WI38 (cell line): ENCODE results near the gene CBX1.

Experiments
- H3K4me3 ChIP-seq: 2 replicates; pipeline ENCODE4 v1.5.1; 2011; ENCODE audit warnings: low read depth, mild to moderate bottlenecking, control low read depth, low read length
- TF ChIP-seq, protein P1 (sequence below): IDR thresholded peaks from 2 replicates; pipeline ENCODE4 v1.5.1; 2012; ENCODE audit warnings: low read depth, mild to moderate bottlenecking, control low read depth, low read length

Gene CBX1

DNA sequence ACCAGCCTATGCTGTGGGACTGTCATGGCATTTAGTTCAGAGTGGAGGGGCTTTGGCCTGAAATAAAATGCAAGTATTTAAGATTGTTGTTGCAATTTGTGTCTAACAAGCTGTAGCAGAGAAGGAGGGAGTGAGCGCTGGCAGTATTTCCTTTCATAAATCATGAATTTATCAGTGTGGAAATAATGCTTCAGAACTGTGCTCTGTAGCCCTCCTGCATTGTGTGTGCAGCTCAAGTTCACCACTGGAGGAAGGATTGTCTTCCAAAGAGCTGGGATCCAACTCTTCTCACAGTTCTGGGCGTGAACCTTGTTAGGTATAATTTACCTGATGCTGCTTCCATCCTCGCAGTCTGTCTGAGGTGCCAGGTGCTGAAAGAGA, 21.4 kb upstream of the CBX1 start:
- H3K4me3 ChIP-seq: no peak overlapping the region
- TF ChIP-seq, protein P1, sequence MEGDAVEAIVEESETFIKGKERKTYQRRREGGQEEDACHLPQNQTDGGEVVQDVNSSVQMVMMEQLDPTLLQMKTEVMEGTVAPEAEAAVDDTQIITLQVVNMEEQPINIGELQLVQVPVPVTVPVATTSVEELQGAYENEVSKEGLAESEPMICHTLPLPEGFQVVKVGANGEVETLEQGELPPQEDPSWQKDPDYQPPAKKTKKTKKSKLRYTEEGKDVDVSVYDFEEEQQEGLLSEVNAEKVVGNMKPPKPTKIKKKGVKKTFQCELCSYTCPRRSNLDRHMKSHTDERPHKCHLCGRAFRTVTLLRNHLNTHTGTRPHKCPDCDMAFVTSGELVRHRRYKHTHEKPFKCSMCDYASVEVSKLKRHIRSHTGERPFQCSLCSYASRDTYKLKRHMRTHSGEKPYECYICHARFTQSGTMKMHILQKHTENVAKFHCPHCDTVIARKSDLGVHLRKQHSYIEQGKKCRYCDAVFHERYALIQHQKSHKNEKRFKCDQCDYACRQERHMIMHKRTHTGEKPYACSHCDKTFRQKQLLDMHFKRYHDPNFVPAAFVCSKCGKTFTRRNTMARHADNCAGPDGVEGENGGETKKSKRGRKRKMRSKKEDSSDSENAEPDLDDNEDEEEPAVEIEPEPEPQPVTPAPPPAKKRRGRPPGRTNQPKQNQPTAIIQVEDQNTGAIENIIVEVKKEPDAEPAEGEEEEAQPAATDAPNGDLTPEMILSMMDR: no peak

DNA sequence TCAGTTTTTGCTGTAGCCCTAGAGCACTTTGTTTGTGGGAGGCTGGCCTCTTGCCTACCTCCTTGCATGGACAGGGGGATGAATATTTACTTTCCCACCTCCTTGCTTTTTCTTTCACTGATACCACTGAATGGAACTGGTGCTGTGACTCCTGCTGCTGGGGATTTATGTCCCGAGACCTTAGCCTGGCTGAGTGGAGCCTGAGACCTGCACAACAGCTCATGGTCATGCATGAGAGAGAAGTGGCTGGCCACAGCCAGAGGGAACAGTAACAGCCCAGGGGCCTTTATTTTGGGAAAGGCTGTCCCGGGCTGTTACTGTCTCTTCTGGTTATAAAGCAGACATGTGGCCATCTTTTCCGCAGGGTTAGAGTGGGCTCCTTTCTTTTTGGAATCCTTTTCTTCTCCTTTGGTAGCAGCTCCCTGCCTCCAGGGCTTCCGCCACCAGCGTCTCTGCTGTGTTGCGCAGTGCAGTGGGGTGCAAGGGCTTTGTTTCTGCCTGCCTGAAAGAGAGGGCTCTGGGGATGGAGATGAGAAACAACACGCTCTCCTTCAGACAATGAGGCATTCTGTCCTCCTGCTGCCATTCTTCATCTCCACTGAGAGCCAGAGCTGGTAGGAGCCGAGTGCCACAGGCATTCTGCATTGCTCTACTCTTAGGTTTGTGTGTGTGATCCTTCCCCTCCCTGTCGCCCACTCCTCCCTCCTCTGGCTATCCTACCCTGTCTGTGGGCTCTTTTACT, 20.8 kb upstream of the CBX1 start:
- no peak overlapping the region for H3K4me3 ChIP-seq
- TF ChIP-seq, protein P1: no peak

DNA sequence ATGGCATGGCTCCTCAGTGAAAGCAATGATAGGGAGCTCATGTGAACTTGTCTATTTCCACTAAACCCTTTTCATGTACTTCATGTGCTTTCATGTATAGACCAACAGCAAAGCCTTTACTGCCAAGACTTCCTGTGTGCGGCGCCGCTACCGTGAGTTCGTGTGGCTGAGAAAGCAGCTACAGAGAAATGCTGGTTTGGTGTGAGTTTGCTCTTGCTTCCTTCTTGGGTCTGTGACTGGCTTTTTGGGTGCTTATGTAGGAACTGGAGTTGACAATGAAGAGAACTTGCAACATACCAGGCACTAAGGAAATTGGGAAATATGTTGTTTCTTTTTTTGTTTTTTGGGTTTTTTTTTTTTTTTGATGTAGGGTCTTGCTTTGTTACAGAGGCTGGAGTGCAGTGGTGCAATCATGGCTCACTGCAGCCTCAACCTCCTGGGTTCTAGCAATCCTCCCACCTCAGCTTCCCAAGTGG, 12.0 kb upstream of the CBX1 start:
- TF ChIP-seq, protein P1: no peak
- no peak overlapping the region for H3K4me3 ChIP-seq

DNA sequence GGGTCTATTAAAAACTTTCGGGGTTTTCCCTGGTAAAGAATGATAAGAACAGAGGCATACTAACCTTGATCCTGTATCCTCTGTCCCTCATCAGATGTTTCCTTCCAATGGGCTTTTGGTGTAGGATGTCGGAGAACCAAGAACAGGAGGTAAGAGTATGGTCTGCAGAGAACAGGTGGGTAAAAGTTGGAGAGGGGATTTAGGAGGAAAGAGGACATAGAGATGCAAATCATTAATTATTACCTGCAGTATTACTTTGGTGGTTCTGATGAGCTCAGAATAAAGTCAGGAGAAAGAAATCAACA, 10.6 kb upstream of the CBX1 start:
- TF ChIP-seq, protein P1: no peak
- no peak overlapping the region for H3K4me3 ChIP-seq

DNA sequence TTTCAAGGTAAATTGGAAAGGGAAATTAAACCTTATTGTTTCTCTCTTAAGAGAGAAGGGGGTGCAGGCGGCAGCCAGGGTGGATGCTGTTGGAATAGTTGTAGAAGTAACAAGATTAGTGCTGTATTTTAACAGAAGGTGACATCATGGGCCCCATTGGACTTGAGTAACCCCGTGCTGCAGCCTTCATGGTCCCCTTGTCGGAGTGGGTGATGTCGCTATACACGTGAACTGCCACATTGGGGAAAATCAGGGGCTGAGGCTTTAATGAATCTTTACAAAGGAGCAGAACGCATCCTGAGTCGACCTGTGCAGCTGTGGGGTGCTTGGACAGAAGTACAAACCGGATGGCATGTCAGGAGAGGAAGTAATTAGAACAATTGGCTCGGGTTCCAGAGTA, 9.5 kb upstream of the CBX1 start:
- TF ChIP-seq, protein P1: no peak
- H3K4me3 ChIP-seq: no peak overlapping the region

DNA sequence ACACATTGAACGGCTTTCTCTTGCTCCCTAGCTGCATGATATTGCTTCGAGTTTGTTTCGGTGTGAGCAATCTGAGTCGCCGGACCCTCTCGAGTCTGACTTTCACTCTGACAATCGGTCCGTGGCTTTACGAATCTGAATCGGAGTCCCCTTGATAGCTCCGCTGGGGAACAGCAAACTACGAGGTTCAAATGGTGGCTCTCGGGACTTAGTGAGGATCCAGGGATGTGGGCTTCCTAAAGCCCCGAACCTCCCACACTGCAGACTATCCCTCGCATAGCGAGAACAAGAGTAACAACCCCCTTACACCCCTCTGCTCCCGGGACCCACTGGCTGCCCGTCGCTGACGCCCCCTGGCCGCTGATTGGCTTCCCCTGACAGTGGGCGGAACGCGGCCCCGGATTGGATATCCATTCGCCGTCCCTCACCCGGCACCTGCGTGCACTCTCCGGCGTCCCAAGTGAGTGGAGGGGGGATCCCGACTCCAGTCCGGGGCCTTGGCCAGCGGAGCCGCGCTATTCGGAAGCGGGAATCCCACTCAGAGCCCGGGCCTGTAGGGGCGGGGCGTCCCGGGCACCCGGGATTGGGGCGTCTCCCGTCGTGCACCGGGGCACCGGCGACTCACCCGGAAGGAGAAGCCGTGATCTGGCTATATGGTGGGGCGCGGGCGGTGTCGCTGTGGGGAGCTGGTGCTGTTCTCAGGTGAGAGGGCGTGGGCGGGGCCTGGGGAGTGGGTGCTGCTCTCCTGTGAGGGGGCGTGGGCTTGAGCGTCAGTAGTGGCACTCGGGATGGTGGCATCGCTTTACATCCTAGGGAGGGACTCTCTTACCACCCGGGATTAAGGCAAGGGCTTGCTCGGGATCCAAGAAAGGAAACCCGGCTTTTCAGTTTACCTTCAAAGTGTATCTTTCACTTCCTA, 6.1 kb upstream of the CBX1 start, which contains the start of gene SNX11:
SNX11 (plus strand) TSS at position 630 of the 919 bp plus-strand sequence. CDS start 4,278 bp downstream, outside the sequence.
- TF ChIP-seq, protein P1: no peak
- peak within 1 kb of the TSS; percentile 95 for H3K4me3 ChIP-seq

DNA sequence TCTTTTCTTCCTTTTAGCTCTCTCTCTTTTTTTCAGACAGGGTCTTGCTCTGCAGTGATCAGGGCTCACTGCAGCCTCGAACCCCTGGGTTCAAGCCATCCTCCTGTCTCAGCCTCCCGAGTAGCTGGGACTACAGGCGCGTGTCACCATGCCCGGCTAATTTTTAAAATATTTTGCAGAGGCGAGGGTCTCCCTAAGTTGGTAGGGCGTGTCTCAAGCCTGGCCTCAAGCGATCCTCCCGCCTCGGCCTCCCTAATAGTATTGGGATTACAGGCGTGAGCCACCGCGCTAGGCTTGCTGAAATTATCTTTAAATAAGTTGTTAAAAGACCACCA, 5.5 kb upstream of the CBX1 start:
- TF ChIP-seq, protein P1: no peak
- H3K4me3 ChIP-seq: peak overlapping the region; percentile 95
